H1 (cell line): ENCODE data around the gene PPP2R2C. TPM values are rescaled to one million over a fixed set of nuclear protein-coding genes. Genes with fewer than 3 reads are reported as not detected.

Source experiments
- CBX8 ChIP-seq: fragments of 300-800, 300-1000 bp; sonication (generic); IDR thresholded peaks from 2 replicates; pipeline ENCODE4 v1.7.1; 2016; ENCODE audit warnings: low read depth, low read length, borderline replicate concordance
- CHD1 ChIP-seq: IDR thresholded peaks from 2 replicates; pipeline ENCODE4 v1.6.1; 2012; ENCODE audit warnings: low read depth, low read length, improper control_type of control experiment
- CHD2 ChIP-seq: IDR thresholded peaks from 2 replicates; pipeline ENCODE4 v1.6.1; 2012; ENCODE audit warnings: low read length, improper control_type of control experiment
- CHD7 ChIP-seq: fragments of 300-600 bp; sonication (generic); IDR thresholded peaks from 2 replicates; pipeline ENCODE4 v1.7.1; 2012; ENCODE audit warnings: low read length, moderate library complexity, mild to moderate bottlenecking, inconsistent platforms; ENCODE audit not compliant: insufficient replicate concordance
- EGR1 ChIP-seq: IDR thresholded peaks from 2 replicates; pipeline ENCODE4 v1.6.1; 2011; ENCODE audit warnings: low read depth, low read length, borderline replicate concordance
- FOSL1 ChIP-seq: IDR thresholded peaks from 2 replicates; pipeline ENCODE4 v1.6.1; 2011; ENCODE audit warnings: mild to moderate bottlenecking, low read depth, low read length, moderate library complexity; ENCODE audit not compliant: insufficient read depth
- HDAC6 ChIP-seq: IDR thresholded peaks from one replicate; pipeline ENCODE4 v1.7.1; 2012; ENCODE audit warnings: low read depth, mild to moderate bottlenecking, inconsistent platforms, low read length, moderate library complexity
- MAX ChIP-seq: IDR thresholded peaks from 2 replicates; pipeline ENCODE4 v1.6.1; 2012; ENCODE audit warnings: inconsistent platforms
- RNF2 ChIP-seq: fragments of 200-900, 300-1000 bp; sonication (generic); IDR thresholded peaks from 2 replicates; pipeline ENCODE4 v1.7.1; 2016; ENCODE audit warnings: borderline replicate concordance, low read depth, mild to moderate bottlenecking, antibody characterized with exemption, low read length; ENCODE audit not compliant: poor library complexity, severe bottlenecking; ENCODE audit errors: missing control alignments
- SIX5 ChIP-seq: IDR thresholded peaks from 2 replicates; pipeline ENCODE4 v1.6.1; 2011; ENCODE audit warnings: mild to moderate bottlenecking, low read depth, low read length
- SP1 ChIP-seq: IDR thresholded peaks from 2 replicates; pipeline ENCODE4 v1.6.1; 2011; ENCODE audit warnings: low read depth, low read length
- SRF ChIP-seq: IDR thresholded peaks from 2 replicates; pipeline ENCODE4 v1.6.1; 2011; ENCODE audit warnings: mild to moderate bottlenecking, low read depth, low read length, moderate library complexity
- YY1 ChIP-seq: IDR thresholded peaks from 2 replicates; pipeline ENCODE4 v1.6.1; 2011; ENCODE audit warnings: low read depth, mild to moderate bottlenecking, low read length
- polyA plus RNA-seq, 7 experiments: library from polyadenylated mRNA; depleted of rRNA in 3 of 7; stranded (reverse) in 5 of 7; unstranded in 2 of 7; fragments of >200 nt in 5 of 7; fragments of 200-250 nt in 2 of 7; gene quantifications; 1 replicate in 5 of 7; 2 replicates in 1 of 7; 4 replicates in 1 of 7; pipeline versions ENCODE4 v1.2.1 to v1.2.3, GENCODE V29; 2011 to 2013; ENCODE audit warnings: missing spikeins in 2 of 7, mixed read lengths in 2 of 7
- total RNA-seq: library from RNA; stranded (reverse); fragmentation: NEBNext Ultra II Directional; extraction: Animal tissue kit (Norgen Biotek cat#: 25700); gene quantifications from 2 replicates; pipeline ENCODE4 v1.2.1, GENCODE V29; 2021

Gene PPP2R2C
- total and polyA plus RNA-seq, 2 of the 8 experiments (the other 6 are each of a cell fraction or from before 2014, with no cell fraction given): 6.4 TPM

DNA sequence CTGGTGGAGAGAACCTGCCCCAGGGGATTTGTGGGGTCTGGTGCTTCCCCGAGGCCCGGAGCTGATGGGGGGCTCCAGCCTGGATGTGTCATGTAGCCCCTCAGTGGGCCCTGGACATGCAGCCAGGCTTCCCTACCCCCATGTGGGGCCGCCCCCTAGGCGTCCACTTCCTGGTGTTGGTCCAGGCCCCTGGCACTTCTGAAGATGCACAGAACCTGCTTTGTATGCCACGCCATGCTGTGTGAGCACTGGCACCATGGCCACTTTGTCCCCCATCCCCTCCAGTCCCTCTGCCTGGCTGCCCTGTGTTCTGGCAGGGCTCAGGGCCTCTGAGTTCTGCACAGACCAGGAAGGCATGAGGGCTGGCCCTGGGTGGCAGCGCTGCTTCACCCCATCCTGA is 173.6 kb downstream of the PPP2R2C start (continued):
- TF ChIP-seq CHD7 (no peak), SIX5 (no peak), HDAC6 (no peak), MAX (no peak), CHD2 (no peak), YY1 (no peak), SRF (no peak), EGR1 (no peak), FOSL1 (no peak), RNF2 (no peak), CHD1 (no peak), CBX8 (no peak), SP1 (no peak)
